ENCODE data around the gene SMO.
"Not testable (repeated sequence)": the region's sequence is repeated elsewhere in the genome, so short reads cannot be mapped to it uniquely, and the experiment has no call there.

The SMO gene

DNA sequence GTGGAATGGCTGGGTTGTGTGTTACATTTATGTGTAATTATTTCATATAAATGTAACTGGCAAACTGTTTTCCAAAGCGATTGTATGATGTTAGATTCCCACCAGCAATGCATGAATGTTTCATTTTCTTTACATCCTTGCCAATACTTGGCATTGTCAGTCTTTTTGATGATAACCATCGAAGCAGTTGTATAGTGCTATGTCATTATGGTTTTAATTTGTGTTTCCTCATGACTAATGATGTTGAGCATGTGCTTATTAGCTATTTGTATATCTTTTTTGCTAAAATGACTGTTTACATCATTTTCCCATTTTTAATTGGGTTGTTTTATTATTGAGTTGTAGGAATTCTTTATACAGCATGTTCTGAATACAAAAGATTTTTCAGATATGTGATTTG is 58.7 kb downstream of the SMO start:
- H3K27ac ChIP-seq (ENCODE audit: low read length): no peak overlapping the region
- no peaks in the 10 kb centered on the region for H3K4me1 ChIP-seq (ENCODE audit: insufficient read depth, low read length)

DNA sequence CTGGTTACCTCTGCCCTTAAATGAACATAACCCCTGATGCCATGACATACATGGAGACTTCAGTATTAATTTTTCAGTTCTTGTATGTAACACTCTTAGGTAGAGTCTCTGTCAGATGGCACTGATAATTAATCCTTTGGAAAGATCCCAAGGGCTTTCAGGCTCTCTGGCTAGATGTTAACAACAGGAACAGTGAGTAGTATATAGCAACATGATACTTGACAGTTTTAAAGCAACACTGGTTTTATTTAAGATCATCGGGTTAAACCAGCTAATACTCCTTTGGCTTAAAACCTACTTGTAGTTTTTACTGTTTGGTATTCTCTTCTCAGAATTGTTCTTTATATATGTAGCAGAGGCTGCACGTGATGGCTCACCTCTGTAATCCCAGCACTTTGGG is 63.7 kb downstream of the SMO start:
- H3K4me2 ChIP-seq (ENCODE audit: insufficient read depth, low read length): no peak overlapping the region
- ATAC-seq (ENCODE audit: insufficient read depth, low read depth): no peak
- no peaks in the 10 kb centered on the region for H3K4me1 ChIP-seq (ENCODE audit: insufficient read depth, low read length)

More for the DNA sequence above, 58.7 kb downstream of the SMO start:
- no peak overlapping the region for H3K4me3 ChIP-seq (ENCODE audit: low read depth in 1 of 2, low read length in 2 of 2)
- H2AFZ ChIP-seq (ENCODE audit: low read depth, low read length): no peak overlapping the region
- no peaks in the 10 kb centered on the region for H3K9me3 ChIP-seq (ENCODE audit: insufficient read depth, low read length, severe bottlenecking)
- H3K9ac ChIP-seq (ENCODE audit: low read depth, low read length): no peak overlapping the region
- no peaks in the 10 kb centered on the region for H3K27me3 ChIP-seq (ENCODE audit: insufficient read depth, low read length, poor library complexity)
- ATAC-seq (ENCODE audit: insufficient read depth, low read depth): no peak
- no peaks in the 10 kb centered on the region for H4K20me1 ChIP-seq (ENCODE audit: insufficient read depth, low read length)
- H3K36me3 ChIP-seq (ENCODE audit: insufficient read depth, low read length): no peaks in the 10 kb centered on the region
- H3K4me2 ChIP-seq (ENCODE audit: insufficient read depth, low read length): no peak overlapping the region
- no peak for DNase-seq
- no peak for TF ChIP-seq EZH2 (IDR thresholded peaks at IDR 0.05; ENCODE audit: borderline replicate concordance, low read depth, low read length, severe bottlenecking)
- TF ChIP-seq, protein P1, sequence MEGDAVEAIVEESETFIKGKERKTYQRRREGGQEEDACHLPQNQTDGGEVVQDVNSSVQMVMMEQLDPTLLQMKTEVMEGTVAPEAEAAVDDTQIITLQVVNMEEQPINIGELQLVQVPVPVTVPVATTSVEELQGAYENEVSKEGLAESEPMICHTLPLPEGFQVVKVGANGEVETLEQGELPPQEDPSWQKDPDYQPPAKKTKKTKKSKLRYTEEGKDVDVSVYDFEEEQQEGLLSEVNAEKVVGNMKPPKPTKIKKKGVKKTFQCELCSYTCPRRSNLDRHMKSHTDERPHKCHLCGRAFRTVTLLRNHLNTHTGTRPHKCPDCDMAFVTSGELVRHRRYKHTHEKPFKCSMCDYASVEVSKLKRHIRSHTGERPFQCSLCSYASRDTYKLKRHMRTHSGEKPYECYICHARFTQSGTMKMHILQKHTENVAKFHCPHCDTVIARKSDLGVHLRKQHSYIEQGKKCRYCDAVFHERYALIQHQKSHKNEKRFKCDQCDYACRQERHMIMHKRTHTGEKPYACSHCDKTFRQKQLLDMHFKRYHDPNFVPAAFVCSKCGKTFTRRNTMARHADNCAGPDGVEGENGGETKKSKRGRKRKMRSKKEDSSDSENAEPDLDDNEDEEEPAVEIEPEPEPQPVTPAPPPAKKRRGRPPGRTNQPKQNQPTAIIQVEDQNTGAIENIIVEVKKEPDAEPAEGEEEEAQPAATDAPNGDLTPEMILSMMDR (IDR thresholded peaks at IDR 0.05; ENCODE audit: borderline replicate concordance, extremely low read depth, low read length, poor library complexity, severe bottlenecking): no peak
- H3K79me2 ChIP-seq (ENCODE audit: insufficient read depth, low read length): no peaks in the 10 kb centered on the region

DNA sequence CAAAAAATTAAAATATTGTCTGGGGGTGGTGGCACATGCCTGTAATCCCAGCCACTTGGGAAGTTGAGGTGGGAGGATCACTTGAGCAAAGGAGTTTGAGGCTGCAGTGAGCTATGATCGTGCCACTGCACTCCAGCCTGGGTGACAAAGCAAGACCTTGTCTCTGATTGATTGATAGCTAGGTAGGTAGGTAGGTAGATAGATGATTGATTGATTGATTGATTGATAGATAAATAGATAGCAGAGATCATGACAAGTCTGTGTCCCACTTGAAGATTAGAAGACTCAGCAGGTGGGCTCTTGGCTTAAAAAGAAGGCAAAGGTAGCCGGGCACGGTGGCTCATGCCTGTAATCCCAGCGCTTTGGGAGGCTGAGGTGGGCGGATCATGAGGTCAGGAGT is 64.2 kb downstream of the SMO start:
- ATAC-seq (ENCODE audit: insufficient read depth, low read depth); H3K4me2 ChIP-seq (ENCODE audit: insufficient read depth, low read length); H3K9ac ChIP-seq (ENCODE audit: low read depth, low read length); H3K9me3 ChIP-seq (ENCODE audit: insufficient read depth, low read length, severe bottlenecking); H2AFZ ChIP-seq (ENCODE audit: low read depth, low read length); H3K4me3 ChIP-seq (ENCODE audit: low read depth in 1 of 2, low read length in 2 of 2); H4K20me1 ChIP-seq (ENCODE audit: insufficient read depth, low read length); H3K79me2 ChIP-seq (ENCODE audit: insufficient read depth, low read length); H3K27me3 ChIP-seq (ENCODE audit: insufficient read depth, low read length, poor library complexity); DNase-seq; H3K27ac ChIP-seq (ENCODE audit: low read length); H3K36me3 ChIP-seq (ENCODE audit: insufficient read depth, low read length); H3K4me1 ChIP-seq (ENCODE audit: insufficient read depth, low read length): not testable (repeated sequence)

More for the DNA sequence above, 63.7 kb downstream of the SMO start:
- H3K4me3 ChIP-seq (ENCODE audit: low read depth in 1 of 2, low read length in 2 of 2): no peak overlapping the region
- no peak overlapping the region for H2AFZ ChIP-seq (ENCODE audit: low read depth, low read length)
- no peak overlapping the region for H3K27ac ChIP-seq (ENCODE audit: low read length)
- TF ChIP-seq EZH2 (IDR thresholded peaks at IDR 0.05; ENCODE audit: borderline replicate concordance, low read depth, low read length, severe bottlenecking): no peak
- TF ChIP-seq, protein P1 (IDR thresholded peaks at IDR 0.05; ENCODE audit: borderline replicate concordance, extremely low read depth, low read length, poor library complexity, severe bottlenecking): no peak
- no peak overlapping the region for H3K9ac ChIP-seq (ENCODE audit: low read depth, low read length)
- no peaks in the 10 kb centered on the region for H3K27me3 ChIP-seq (ENCODE audit: insufficient read depth, low read length, poor library complexity)
- H3K9me3 ChIP-seq (ENCODE audit: insufficient read depth, low read length, severe bottlenecking): no peaks in the 10 kb centered on the region
- H3K36me3 ChIP-seq (ENCODE audit: insufficient read depth, low read length): no peaks in the 10 kb centered on the region
- DNase-seq: no peak
- H3K79me2 ChIP-seq (ENCODE audit: insufficient read depth, low read length): no peaks in the 10 kb centered on the region
- H4K20me1 ChIP-seq (ENCODE audit: insufficient read depth, low read length): no peaks in the 10 kb centered on the region

DNA sequence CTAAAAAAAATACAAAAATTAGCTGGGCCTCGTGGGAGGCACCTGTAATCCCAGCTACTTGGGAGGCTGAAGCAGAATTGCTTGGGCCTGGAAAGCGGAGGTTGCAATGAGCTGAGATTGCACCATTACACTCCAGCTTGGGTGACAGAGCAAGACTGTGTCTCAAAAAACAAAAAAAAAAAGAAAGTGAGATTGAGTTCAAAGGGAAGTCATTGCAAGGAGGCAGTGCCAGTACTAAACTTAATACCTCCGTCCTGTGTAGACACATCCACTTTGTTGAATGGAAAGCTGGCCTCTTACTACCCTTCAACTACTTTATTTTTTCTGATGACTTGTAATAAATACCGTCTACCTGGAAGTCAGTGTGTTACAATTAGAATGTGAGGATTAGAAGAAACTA is 67.4 kb downstream of the SMO start:
- H3K79me2 ChIP-seq (ENCODE audit: insufficient read depth, low read length): no peaks in the 10 kb centered on the region
- 0 out of 2 replicates have a peak, but pooled peaks cover 5% of the 10 kb centered on the region for H3K4me1 ChIP-seq (ENCODE audit: insufficient read depth, low read length)
- H3K4me2 ChIP-seq (ENCODE audit: insufficient read depth, low read length): no peak overlapping the region
- no peaks in the 10 kb centered on the region for H3K36me3 ChIP-seq (ENCODE audit: insufficient read depth, low read length)
- H3K9me3 ChIP-seq (ENCODE audit: insufficient read depth, low read length, severe bottlenecking): no peaks in the 10 kb centered on the region
- TF ChIP-seq, protein P1 (IDR thresholded peaks at IDR 0.05; ENCODE audit: borderline replicate concordance, extremely low read depth, low read length, poor library complexity, severe bottlenecking): no peak
- no peak for TF ChIP-seq EZH2 (IDR thresholded peaks at IDR 0.05; ENCODE audit: borderline replicate concordance, low read depth, low read length, severe bottlenecking)
- H3K9ac ChIP-seq (ENCODE audit: low read depth, low read length): no peak overlapping the region
- H2AFZ ChIP-seq (ENCODE audit: low read depth, low read length): no peak overlapping the region
- H3K27ac ChIP-seq (ENCODE audit: low read length): no peak overlapping the region
- no peak for ATAC-seq (ENCODE audit: insufficient read depth, low read depth)
- H3K27me3 ChIP-seq (ENCODE audit: insufficient read depth, low read length, poor library complexity): no peaks in the 10 kb centered on the region
- DNase-seq: no peak
- H4K20me1 ChIP-seq (ENCODE audit: insufficient read depth, low read length): no peaks in the 10 kb centered on the region
- H3K4me3 ChIP-seq (ENCODE audit: low read depth in 1 of 2, low read length in 2 of 2): no peak overlapping the region
